ENCODE results near the gene ABCC10. TPM values are rescaled to one million over a fixed set of nuclear protein-coding genes. Genes with fewer than 3 reads are reported as not detected.
"Not testable (repeated sequence)": the region's sequence is repeated elsewhere in the genome, so short reads cannot be mapped to it uniquely, and the experiment has no call there.

The ABCC10 gene
- polyA plus RNA-seq, 1 donor: 14.7 TPM

DNA sequence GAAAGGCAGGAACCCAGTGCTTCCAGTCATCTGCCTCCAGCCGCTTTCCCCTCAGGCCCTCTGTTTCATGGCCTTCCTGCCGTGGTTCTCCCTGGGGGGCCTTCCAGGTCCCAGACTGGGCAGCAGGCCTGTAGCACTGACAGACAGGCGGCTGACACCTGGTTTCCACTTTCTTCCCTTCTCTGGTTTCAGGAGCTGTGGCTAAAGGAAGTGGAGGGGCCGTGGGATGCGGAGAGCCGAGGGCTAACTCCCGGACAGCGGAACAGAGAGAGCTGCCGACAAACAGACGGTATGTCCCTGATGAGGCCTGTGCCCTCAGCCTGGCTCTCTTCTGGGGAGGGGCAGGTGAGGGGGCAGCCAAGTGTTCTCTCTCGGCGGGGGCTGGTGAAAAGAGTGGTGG is 70.3 kb downstream of the ABCC10 start:
- no peak for DNase-seq (ENCODE audit: low read depth)

DNA sequence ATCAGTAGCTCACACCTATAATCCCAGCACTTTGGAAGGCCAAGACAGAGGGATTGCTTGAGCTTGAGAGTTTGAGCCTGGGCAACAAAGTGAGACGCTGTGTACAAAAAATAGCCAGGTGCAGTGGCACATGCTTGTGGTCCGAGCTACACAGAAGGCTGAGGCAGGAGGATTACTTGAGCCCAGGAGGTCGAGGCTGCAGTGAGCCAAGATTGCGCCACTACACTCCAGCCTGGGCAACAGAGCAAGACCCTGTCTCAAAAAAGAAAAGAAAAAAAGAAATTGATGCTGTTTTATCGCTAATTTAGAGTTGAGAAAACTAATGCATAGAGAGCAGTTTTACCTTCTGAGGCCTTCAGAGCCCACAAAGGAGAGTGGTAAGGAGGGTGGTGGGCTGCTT is 71.0 kb downstream of the ABCC10 start:
- DNase-seq (ENCODE audit: low read depth): not testable (repeated sequence)

DNA sequence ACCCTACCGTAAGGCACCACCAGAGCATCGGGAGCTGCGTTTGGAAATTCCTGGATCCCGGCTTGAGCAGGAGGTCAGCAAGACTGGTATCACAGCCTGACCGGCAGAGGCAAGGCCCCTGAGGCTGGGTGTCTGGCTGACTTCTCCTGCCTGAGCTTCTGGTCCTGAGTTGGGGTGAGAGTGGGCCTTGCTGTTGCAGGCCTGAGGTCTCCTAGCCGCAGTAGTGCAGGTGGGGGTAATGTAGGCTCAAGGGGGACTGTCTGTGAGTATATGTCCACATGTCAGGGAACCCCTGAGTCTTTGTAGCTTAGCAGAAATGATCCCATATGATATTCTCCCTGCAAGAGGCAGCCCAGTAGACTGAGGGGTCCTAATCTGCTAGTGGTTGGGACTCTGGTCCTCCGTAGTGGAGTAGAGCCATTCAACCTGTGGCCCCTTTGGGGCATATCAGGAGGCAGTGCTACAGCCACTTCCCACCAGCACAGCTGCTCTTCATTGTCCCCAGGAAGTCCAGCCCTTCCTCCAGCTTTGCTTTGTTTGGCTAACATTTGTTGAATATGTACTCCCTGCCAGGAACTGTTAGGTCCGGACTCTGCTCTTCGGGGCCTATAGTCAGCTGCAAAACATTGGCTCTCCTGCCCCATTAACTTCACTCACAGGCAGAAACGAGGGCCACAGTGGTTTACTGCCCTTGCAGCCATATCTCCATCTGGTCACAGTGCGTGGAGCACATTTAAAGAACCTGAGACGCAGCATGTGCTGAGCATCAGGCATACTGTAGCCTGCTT is 71.9 kb downstream of the ABCC10 start:
- DNase-seq (ENCODE audit: low read depth): no peak

Other genes with a start within 250 kb of the ABCC10 start
- gene CUL9, start 245.3 kb upstream of the ABCC10 start, polyA plus RNA-seq (ENCODE audit: insufficient read length): 17.8 TPM
- 15.2 TPM for gene DNPH1, start 198.1 kb upstream of the ABCC10 start, polyA plus RNA-seq (ENCODE audit: insufficient read length)
- gene TTBK1, start 184.1 kb upstream of the ABCC10 start, polyA plus RNA-seq (ENCODE audit: insufficient read length): 0.04 TPM
- gene SLC22A7, start 129.3 kb upstream of the ABCC10 start, polyA plus RNA-seq (ENCODE audit: insufficient read length): not detected
- 1.7 TPM for gene CRIP3, start 118.7 kb upstream of the ABCC10 start, polyA plus RNA-seq (ENCODE audit: insufficient read length)
- 14.2 TPM for gene ZNF318, start 57.9 kb upstream of the ABCC10 start, polyA plus RNA-seq (ENCODE audit: insufficient read length)
- 2.8 TPM for gene DLK2, start 28.0 kb downstream of the ABCC10 start, polyA plus RNA-seq (ENCODE audit: insufficient read length)
- gene TJAP1, start 50.0 kb downstream of the ABCC10 start, polyA plus RNA-seq (ENCODE audit: insufficient read length): 28.2 TPM
- 0.16 TPM for gene LRRC73, start 82.8 kb downstream of the ABCC10 start, polyA plus RNA-seq (ENCODE audit: insufficient read length)
- 80.7 TPM for gene YIPF3, start 89.4 kb downstream of the ABCC10 start, polyA plus RNA-seq (ENCODE audit: insufficient read length)
- gene POLR1C, start 89.5 kb downstream of the ABCC10 start, polyA plus RNA-seq (ENCODE audit: insufficient read length): 14.3 TPM
- 25.7 TPM for gene XPO5, start 148.5 kb downstream of the ABCC10 start, polyA plus RNA-seq (ENCODE audit: insufficient read length)
- 10.1 TPM for gene POLH, start 148.6 kb downstream of the ABCC10 start, polyA plus RNA-seq (ENCODE audit: insufficient read length)
- gene GTPBP2, start 201.7 kb downstream of the ABCC10 start, polyA plus RNA-seq (ENCODE audit: insufficient read length): 37.1 TPM
- gene MAD2L1BP, start 208.3 kb downstream of the ABCC10 start, polyA plus RNA-seq (ENCODE audit: insufficient read length): 16.4 TPM
- 0.51 TPM for gene RSPH9, start 217.5 kb downstream of the ABCC10 start, polyA plus RNA-seq (ENCODE audit: insufficient read length)

All from forelimb muscle (tissue), 1 donor.